ENCODE results near the gene SARDH. TPM values are rescaled to one million over a fixed set of nuclear protein-coding genes. Genes with fewer than 3 reads are reported as not detected.

Gene SARDH
- total RNA-seq, 1 experiment from 2014 or later: 9.9 TPM

DNA sequence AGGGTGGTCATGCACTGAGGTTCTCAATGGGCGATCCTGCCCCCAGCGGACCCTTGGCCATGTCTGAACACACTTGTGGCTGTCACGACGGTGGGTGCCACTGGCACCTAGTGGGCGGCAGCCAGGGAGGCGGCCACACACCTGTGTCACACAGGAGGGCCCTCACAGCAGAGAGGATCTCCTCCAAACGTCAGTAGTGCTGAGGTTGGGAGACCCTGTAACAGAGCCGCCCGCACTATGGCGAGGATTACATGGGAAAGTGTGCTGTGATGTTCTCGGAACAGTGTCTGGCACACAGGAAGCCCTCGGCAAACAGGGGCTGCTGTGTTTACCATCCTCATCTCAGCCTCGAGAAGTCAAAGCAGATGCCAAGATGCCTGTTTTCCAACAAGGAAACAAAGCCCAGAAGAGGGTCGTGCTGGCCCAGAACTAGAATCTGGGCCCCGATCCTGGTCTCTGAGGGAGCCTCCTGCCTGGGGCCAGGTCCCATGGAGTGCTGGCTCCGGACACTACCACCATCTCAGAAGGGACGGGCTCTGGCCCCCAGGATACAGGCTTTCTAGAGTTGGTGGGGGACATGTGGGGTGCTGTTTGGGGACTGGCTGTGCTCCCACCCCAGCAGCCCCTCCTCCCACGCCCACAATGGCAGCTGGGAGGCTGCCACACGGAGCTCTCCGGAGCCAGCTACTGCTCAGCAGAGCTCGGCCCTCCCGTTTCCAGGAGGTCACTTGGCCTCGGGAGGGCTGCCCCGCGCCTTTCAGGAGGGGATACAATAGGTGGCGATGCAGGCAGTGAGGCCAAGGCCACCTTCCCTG is 53.8 kb downstream of the SARDH start:
- H4K20me1 ChIP-seq (ENCODE audit: insufficient read depth): no peaks in the 10 kb centered on the region
- H3K9me3 ChIP-seq (ENCODE audit: insufficient read depth, low read depth): no peaks in the 10 kb centered on the region
- H3K79me2 ChIP-seq (ENCODE audit: low read depth): no peaks in the 10 kb centered on the region
- no peak overlapping the region for H2AFZ ChIP-seq
- H3K4me2 ChIP-seq: no peak overlapping the region
- H3K9me2 ChIP-seq (ENCODE audit: insufficient read depth): no peaks in the 10 kb centered on the region
- POLR2A ChIA-PET (ENCODE audit: unreplicated experiment): no interaction called here
- DNase-seq: no peak
- TF ChIP-seq EZH2 (IDR thresholded peaks at IDR 0.05; ENCODE audit: low read depth): no peak
- TF ChIP-seq, protein P1, sequence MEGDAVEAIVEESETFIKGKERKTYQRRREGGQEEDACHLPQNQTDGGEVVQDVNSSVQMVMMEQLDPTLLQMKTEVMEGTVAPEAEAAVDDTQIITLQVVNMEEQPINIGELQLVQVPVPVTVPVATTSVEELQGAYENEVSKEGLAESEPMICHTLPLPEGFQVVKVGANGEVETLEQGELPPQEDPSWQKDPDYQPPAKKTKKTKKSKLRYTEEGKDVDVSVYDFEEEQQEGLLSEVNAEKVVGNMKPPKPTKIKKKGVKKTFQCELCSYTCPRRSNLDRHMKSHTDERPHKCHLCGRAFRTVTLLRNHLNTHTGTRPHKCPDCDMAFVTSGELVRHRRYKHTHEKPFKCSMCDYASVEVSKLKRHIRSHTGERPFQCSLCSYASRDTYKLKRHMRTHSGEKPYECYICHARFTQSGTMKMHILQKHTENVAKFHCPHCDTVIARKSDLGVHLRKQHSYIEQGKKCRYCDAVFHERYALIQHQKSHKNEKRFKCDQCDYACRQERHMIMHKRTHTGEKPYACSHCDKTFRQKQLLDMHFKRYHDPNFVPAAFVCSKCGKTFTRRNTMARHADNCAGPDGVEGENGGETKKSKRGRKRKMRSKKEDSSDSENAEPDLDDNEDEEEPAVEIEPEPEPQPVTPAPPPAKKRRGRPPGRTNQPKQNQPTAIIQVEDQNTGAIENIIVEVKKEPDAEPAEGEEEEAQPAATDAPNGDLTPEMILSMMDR (conservative IDR thresholded peaks at IDR 0.05): no peak
- CTCF ChIA-PET: interaction anchor here (0.6 kb wide), 1 partner anchor 8 kb away, joined by 5 read pairs; no protein-coding TSS in a partner anchor
- no peak overlapping the region for H3K27ac ChIP-seq
- no peaks in the 10 kb centered on the region for H3F3A ChIP-seq (ENCODE audit: insufficient read depth, low read depth)
- H3K4me1 ChIP-seq (replicated peaks; ENCODE audit: insufficient read depth): no peaks in the 10 kb centered on the region
- intact Hi-C loops (cut with micrococcal nuclease; ENCODE audit: unreplicated experiment): no loop called here
- no TSS peak for BruUV-seq (replicated peaks)
- no peak overlapping the region for H3K4me3 ChIP-seq
- H3K27me3 ChIP-seq (ENCODE audit: insufficient read depth, low read depth): peaks cover 85% of the 10 kb centered on the region
- no peaks in the 10 kb centered on the region for H3K36me3 ChIP-seq (ENCODE audit: low read depth)

DNA sequence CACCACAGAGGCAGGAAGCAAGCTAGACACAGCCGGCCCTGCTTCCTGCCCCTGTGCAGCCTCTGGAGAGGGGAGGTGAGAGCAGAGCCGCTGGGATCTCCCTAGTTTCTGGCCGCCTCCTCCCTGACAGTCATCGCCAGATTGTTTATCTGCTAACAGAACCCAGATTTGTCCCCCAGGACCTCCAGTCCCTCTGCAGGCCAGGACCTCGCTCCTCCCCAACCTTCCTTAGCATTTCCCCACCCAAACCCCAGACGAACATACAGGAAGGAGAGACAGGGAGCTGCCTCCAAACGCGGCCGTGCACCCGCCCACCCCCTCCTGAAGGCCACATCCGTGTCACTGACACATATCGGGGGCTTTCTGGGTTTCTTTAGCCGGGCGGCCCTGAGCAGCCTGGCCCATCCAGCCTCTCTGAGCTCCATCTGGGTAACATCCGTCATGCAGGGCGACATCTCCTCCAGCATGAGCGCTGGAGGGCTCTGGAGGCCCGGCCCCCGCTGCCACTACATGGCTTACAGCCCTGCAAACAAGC is 54.5 kb downstream of the SARDH start:
- H3K4me1 ChIP-seq (replicated peaks; ENCODE audit: insufficient read depth): no peaks in the 10 kb centered on the region
- ChIA-PET CTCF (interaction anchor here (0.7 kb wide), 1 partner anchor 250 kb away, joined by 5 read pairs; no protein-coding TSS in a partner anchor), POLR2A (ENCODE audit: unreplicated experiment) (no interaction called here)
- no peak for DNase-seq
- H3K9me3 ChIP-seq (ENCODE audit: insufficient read depth, low read depth): no peaks in the 10 kb centered on the region
- TF ChIP-seq, protein P1 (conservative IDR thresholded peaks at IDR 0.05): no peak
- TF ChIP-seq EZH2 (IDR thresholded peaks at IDR 0.05; ENCODE audit: low read depth): no peak
- no peak overlapping the region for H3K4me2 ChIP-seq
- H3K4me3 ChIP-seq: no peak overlapping the region
- BruUV-seq (replicated peaks): no TSS peak
- H3K27me3 ChIP-seq (ENCODE audit: insufficient read depth, low read depth): peaks cover 92% of the 10 kb centered on the region
- H2AFZ ChIP-seq: no peak overlapping the region
- H3K27ac ChIP-seq: no peak overlapping the region
- no peaks in the 10 kb centered on the region for H3K36me3 ChIP-seq (ENCODE audit: low read depth)
- intact Hi-C loops (cut with micrococcal nuclease; ENCODE audit: unreplicated experiment): no loop called here
- no peaks in the 10 kb centered on the region for H3F3A ChIP-seq (ENCODE audit: insufficient read depth, low read depth)
- no peaks in the 10 kb centered on the region for H4K20me1 ChIP-seq (ENCODE audit: insufficient read depth)
- no peaks in the 10 kb centered on the region for H3K79me2 ChIP-seq (ENCODE audit: low read depth)
- no peaks in the 10 kb centered on the region for H3K9me2 ChIP-seq (ENCODE audit: insufficient read depth)

DNA sequence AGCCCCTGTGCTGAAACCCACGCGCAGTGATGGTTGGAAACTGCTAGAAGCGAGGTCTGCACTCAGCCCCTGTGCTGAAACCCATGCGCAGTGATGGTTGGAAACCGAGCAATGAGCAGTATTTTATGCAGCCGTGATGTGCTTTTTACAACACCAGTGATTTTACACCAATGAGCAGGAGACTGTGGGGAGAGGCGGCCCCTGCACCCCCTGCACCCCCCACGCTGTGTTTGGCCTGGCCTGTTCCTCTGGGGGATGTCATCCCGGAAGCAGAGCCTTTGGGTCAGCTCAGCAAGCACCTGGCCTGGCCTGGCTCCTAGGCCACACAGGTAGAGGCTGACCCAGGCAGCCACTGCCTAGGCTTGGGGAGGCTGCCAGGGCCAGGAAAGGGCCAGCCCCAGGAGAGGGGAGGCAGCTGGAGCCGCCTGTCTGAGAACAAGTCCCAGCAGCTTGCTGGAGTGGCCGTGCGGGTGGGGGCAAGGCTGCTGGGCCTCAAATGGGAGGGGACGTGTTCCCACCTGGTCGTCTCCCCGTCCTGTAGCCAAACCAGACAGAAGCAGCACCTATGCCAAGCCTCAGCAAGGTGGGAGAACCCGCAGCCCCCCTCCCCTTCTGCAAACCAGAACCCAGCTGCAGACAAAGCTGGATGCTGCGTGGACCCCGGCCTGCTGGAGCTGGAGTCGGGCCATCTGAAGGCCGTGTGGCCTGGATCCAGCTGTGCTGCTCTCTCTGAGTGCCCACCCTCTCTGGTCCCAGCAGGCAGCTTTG is 55.1 kb downstream of the SARDH start:
- Histone ChIP-seq H3F3A (ENCODE audit: insufficient read depth, low read depth) (no peaks in the 10 kb centered on the region), H3K4me1 (replicated peaks; ENCODE audit: insufficient read depth) (no peaks in the 10 kb centered on the region), H3K27me3 (ENCODE audit: insufficient read depth, low read depth) (peaks cover 93% of the 10 kb centered on the region), H3K27ac (no peak overlapping the region), H3K36me3 (ENCODE audit: low read depth) (no peaks in the 10 kb centered on the region), H4K20me1 (ENCODE audit: insufficient read depth) (no peaks in the 10 kb centered on the region), H3K4me3 (no peak overlapping the region), H3K4me2 (no peak overlapping the region), H2AFZ (no peak overlapping the region), H3K79me2 (ENCODE audit: low read depth) (no peaks in the 10 kb centered on the region), H3K9me3 (ENCODE audit: insufficient read depth, low read depth) (no peaks in the 10 kb centered on the region), H3K9me2 (ENCODE audit: insufficient read depth) (no peaks in the 10 kb centered on the region)
- intact Hi-C loops (cut with micrococcal nuclease; ENCODE audit: unreplicated experiment): no loop called here
- CTCF ChIA-PET: interaction anchor here (0.7 kb wide), 1 partner anchor 249 kb away, joined by 5 read pairs; no protein-coding TSS in a partner anchor
- no peak for TF ChIP-seq EZH2 (IDR thresholded peaks at IDR 0.05; ENCODE audit: low read depth)
- TF ChIP-seq, protein P1 (conservative IDR thresholded peaks at IDR 0.05): no peak
- no TSS peak for BruUV-seq (replicated peaks)
- no peak for DNase-seq
- POLR2A ChIA-PET (ENCODE audit: unreplicated experiment): no interaction called here

Data from PC-9 (cell line).